HG03520 (cell line): Measurements from ENCODE around the gene RLN3.

ENCODE experiments used
- ATAC-seq: cut with Tn5 transposase; IDR thresholded peaks from one replicate; pipeline ENCODE4 v1.9.1; 2021; ENCODE audit warnings: mild to moderate bottlenecking, moderate library complexity; ENCODE audit not compliant: unreplicated experiment

The RLN3 gene, protein sequence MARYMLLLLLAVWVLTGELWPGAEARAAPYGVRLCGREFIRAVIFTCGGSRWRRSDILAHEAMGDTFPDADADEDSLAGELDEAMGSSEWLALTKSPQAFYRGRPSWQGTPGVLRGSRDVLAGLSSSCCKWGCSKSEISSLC

DNA sequence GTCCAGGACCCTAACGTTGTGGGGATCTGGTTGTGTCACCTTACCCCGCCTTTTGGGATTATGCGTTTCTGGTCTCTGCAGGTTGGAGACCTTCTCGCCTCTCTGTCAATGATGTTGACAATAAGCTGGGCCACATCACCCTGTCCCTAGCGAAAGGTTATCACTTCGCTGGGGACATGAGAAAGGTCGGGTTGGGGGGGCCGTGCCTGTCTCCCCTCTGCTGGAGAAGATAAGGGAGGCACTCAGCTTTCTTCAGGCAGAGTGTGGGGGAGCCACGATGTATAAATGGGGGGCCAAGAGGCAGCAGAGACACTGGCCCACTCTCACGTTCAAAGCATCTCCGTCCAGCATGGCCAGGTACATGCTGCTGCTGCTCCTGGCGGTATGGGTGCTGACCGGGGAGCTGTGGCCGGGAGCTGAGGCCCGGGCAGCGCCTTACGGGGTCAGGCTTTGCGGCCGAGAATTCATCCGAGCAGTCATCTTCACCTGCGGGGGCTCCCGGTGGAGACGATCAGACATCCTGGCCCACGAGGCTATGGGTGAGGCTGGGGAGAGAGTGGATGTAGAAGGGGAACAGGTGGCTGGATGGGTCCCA, at the start of gene RLN3:
Gene RLN3 (plus strand): TSS at position 293 of the 595 bp plus-strand sequence. CDS start 57 bp downstream, at position 350.
- no peak for ATAC-seq

DNA sequence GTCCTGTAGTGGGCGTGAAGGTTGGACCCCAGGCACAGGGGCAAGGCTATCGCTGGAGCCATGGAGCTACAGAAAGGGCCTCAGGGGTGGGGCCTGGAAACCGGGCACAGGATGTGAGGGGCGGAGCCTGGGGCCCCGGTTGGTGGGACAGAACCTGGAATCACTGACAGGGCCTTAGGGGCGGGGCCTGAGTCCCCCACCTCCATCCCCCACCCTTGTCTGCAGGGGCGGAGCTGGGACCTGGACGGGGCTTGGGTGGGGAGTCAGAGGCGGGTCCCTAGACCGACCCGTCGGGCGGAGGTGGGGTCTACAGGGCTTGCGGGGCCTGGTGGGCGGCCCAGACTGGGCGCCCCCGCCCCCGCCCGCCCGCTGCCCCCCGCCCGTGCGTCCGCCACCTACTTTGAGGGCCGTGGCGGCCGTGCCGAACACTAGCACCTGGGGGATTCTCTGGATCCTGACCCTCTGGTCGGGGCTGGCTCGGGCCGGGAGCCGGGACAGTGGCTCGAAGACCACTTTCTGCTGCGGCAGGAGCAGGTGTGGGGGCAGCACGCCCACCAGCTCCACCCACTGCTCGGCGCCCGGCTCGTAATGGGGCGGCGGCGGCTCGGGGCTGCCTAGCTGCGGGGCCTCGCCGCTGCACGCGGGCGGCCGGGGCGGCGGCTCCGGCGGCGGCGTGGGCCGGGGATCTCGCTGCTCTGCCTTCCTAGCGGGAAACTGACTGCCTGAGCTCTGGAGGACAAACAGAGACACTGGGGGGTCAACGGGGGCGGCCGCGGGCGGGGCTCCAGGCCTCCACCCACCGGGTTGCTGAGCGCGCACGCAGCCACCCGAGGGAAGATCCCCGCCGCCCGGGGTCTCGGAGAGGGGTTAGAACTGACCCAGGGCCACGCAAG, 49.4 kb upstream of the RLN3 start:
- ATAC-seq = no peak

DNA sequence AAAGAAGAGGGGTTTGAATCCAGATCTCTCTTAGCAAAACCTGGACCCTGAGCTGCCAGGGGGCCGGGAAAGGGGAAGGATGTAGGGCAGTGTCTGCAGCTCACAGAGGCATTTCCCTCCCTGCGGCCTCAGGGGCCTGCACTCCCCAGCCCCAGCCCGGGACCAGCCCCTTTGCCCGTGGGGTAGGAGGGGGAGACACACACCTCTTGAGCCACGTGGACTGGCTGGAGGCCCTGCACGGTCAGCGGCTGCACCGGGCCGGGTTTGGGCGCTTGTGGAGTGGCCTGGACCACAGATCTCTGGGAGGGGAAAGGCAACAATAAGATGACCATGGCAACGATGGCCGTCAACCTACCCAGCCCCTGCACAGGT, 48.7 kb upstream of the RLN3 start:
- ATAC-seq = no peak

DNA sequence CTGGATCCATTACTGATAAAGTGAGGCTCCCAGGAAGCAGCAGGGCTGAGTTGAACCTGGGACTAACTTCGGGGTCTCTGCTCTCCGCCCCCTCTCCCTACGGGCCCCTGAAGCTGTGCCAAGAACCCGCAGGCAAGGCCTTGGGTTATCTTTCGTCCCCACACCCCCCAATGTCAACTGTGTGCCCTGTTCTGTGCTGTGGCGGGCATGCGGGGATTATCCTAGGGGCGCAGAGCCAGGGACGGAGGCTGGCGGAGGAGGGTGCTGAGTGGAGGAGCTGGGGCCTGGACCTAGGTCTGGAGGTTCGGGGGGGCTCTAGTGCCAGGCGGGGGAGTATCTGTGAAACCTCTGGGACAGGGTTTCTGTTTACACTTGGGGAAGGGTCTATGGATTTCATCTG, 48.3 kb upstream of the RLN3 start:
- ATAC-seq = no peak

DNA sequence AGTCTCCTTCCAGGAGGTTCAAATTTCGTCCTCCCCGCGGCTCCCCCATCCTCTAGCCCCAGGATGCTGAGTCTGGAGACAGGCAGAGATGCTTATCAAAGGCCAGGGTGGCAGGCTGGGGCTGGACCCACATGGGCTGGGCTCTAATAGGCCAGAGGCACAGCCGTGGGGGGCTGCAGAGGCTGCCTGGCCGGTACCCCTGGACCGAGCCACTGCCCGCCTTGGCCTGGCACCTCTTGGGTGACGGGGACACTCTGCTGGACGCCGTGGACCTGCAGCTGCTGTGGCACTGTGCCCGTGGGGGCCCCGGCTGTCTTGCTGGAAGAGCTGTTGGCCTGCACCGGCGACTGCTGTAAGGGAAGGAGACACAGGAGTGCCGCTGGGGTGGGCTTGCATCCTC, 47.6 kb upstream of the RLN3 start:
- no peak for ATAC-seq

DNA sequence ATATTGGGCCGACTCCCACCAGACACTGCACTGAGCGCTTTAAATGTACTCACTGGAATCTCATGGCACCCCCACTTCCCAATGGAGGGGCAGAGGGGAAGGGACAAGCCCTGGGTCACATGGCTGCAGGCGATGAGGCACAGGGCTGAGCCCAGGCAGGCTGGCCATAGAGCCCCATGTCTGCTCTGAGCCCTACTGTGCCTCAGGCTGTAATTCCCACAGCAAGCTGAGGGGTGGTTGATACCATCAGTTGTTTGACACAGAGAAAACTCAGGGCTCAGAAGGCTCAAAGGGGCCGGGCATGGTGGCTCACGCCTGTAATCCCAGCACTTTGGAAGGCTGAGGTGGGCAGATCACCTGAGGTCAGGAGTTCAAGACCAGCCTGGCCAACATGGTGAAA, 46.9 kb upstream of the RLN3 start:
- ATAC-seq = no peak

DNA sequence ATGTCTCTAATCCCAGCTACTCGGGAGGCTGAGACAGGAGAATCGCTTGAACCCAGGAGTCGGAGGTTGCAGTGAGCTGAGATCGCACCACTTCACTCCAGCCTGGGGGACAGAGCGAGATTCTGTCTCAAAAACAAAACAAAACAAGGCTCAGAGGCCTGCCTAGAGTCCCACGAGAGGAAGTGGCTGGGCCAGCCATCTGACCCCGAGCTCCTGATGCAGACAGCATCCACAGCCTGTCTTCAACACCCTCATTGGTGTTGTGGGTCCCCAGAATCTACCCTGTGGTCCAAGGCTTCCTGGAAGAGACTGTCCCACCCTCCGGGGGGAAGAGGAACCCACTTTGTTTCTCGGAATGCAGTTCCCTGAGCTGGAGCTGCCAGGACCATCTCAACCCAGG, 46.5 kb upstream of the RLN3 start:
- no peak for ATAC-seq

DNA sequence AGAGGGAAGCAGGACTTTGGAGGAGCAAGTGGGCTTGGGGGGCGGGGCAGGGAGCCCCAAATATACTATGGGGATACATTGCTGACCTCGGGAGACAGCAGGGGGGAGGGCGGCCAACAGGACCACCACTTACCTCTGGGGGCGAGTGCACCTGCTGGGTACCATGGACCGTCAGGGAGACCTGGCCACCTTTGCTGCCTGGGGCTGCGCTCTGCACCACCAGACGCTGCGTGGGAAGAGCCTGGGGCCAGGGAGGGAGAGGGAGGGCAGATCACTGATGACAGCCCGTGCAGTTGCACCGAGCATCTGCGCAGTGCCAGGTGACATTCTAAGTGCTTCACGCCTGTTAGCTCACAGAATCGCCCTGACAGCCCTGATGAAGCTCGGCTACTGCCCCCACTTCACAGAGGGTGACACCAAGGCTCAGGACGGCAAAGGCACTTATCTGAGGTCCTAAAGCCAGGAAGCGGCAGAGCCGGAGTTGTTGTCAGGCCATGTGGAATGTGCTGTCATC, 45.9 kb upstream of the RLN3 start:
- ATAC-seq = no peak

DNA sequence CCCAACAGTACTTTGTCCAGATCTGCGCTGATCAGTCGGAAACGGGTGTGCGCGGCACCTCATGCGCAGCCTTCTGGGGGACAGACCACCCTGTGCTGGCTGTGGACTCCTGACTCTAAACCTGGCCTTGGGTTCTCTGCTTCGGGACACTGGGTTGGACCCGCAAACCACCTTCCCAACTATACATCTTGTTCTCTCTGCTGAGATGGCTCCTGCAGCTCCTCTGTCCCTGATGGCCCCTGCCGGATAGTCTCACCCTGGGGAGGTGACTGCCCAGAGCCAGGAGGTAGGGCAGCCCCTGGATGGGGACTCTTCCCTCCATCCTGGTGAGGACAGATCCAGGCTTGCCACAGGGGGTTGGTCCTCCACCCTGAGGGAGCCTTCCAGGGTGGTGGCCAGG, 45.2 kb upstream of the RLN3 start:
- no peak for ATAC-seq

DNA sequence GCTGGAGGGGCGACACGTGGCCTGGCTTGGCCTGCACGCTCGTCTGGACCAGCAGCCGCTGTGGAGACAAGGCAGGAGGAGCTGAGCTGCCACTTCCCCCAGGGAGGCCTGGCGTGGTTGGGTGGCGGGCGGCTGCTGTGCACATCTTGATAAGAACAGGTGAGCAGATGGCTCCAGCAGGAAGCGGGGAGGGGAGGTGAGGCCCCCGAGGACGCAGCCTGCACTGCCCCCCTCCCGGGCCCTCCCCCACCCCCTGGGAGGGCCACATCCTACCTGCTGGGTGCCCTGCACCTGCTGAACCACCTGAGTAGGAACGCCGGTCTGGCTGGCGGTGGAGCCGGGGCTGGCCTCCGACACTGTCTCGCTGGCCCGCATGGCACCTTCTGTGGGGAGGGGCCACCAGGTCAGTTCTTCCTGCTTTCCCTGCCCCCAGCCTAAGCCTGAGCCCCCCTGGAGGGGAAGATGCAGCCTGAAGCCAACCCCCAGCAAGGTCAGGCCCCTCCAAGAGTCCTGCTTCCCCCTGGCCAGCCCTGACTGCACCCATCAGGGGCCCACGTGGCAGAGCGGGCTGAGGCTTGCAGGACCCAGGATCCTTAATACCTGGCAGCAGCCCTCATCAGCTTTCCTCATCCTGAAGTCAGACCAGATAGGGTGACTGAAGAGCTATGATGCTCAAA, 44.6 kb upstream of the RLN3 start:
- no peak for ATAC-seq

DNA sequence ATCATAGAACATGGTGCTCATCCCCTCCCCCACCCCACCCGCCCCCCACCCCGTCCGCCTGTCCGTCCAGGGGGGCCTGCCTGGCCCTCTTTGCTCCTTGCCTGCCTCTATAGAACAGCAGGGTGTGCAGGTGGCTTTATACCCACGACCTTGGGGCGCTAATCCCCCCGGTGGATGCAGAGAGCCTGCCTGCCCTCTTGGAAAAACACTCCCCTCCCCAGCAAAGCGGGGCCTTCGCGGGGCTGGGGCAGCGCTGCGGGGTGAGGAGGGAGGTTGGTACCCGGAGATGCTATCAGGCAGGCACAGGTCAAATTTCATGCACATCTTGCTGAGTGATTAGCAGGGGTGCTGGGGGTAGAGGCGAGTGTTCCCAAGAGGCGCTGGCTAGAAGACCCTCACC, 43.8 kb upstream of the RLN3 start:
- no peak for ATAC-seq

DNA sequence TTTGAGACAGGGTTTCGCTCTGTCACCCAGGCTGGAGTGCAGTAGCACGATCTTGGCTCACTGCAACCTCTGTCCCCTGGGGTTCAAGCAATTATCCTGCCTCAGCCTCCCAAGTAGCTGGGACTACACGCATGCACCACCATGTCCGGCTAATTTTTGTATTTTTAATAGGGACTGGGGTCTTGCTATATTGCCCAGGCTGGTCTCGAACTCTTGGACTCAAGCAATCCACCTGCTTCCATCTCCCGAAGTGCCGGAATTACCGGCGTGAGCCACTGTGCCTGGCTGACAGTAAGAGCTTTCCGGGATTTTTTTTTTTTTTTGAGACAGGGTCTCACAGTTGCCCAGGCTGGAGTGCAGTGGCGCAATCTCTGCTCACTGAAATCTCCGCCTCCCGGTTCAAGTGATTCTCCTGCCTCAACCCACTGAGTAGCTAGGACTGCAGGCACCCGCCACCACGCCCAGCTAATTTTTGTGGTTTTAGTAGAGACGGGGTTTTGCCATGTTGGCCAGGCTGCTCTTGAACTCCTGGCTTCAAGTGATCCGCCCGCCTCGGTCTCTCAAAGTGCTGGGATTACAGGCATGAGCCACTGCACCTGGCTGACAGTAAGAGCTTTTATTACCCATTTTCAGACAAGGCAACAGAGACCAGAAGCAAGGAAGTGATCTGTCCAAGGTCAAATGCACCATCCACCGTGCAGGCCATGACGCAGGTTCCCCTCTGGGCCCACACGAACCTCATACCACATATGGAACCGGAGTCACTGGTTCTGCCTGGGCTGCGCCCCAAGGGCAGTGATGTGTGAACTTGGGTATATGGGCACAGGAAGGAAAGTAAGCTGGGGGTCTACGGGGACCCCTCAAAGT, 42.8 kb upstream of the RLN3 start:
- ATAC-seq = no peak

DNA sequence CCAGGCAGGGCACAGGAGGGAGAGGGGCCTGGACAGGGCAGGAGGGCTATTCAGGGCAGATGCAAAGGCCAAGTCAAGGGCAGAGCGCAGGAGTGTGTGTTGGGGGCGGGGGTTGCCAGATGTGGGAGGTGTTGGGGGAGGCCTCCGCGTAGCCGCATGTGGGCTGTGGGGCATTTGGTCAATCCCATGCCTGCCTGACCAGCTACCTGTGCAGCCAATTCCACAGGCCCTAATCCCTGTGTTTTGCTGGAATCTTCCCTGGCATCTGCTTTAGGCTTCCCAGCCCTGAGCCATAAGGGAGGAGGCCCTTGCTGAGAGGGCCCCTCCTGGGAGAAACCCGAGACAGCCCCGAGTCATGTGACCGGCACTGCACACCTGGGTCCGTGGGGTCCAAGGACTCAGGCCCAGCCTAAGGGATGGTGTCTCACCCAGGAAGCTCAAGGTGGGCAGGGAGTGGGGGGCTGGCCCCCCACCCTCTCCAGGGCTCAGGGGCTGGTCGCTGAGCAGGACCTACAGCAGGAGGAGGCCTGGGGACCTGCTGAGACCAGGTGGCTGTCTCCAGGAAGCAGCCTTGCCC, 42.1 kb upstream of the RLN3 start:
- no peak for ATAC-seq

DNA sequence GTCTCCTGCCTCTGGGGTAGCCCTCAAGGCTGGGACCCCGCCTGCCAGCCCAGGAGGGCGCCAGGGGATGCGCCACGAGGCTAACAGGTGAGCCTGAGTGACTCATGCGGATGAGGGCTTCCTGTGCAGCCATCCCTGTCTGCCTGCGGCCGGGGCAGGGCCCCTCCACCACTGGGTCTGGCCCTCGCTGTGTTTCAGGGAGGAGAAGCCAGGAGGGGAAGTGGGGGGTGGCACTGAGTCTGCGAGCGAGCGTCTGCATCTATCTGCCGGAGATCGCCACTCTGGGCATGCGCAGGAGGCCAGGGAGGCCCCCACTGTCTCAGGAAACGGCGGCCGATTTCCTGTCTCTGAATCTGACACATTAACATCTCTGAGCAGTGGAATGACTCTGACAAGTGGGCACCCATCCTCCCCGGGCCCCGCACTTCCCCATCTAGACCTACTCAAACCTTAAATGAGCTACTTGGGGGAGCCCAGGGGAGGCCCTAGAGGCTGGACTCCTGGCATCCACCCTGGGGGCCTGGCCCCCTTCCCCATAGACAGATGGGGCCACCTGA, 41.5 kb upstream of the RLN3 start:
- ATAC-seq = no peak

DNA sequence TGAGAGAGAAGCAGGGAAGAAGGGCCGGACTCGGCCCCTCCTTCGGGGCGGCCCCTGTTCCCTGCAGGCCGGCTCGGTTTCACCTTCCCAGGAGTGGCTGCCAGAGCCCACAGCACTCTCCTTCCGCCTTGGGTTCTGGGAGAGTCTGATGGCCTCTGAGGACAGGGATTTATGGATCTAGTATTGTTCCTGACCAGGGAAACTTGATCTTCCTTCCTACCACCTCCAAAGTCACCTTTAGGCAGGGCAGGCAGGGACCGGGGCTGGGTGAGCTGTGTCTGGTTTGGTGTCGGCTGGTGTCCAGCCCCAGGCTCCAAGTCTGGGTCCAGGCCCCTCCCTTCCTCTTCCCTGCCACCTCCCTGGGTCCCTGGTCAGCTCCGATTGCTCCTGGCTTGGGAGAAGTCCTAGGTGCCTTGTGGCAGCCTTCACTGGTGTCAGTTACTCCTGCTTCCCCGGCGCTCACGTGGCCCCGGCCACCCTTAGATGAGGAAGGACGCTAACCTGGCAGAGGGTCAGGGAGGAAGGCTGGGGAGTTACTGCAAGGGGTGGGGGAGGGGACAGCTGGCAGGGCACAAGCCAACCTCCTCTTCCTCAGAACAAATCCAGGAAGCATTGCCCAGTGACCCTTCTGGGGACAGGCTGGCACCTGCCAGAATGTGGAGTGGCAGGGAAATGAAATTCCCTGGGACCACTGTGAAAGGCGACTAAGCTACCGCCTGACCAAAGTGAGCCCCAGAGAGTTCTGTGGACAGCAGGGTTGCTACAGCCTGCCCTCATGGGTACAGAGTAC, 40.7 kb upstream of the RLN3 start:
- ATAC-seq = no peak

DNA sequence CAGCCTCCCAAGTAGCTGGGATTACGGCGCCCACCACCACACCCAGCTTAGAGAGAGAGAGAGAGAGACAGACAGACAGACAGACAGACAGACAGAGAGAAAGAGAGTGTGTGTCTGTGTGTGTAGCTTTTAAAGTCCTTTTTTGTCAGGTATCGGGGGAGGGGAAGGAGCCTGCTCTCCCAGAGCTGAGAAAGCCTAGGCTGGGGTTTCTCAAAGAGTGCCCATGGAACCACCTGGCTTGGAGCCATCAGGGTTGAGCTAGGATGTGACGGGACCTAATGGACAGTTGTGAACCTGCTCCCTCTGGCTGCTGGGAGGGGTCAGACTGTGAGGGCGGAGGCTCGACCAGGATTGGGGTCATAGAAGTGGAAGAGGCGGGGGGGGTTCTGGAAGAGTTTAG, 38.5 kb upstream of the RLN3 start:
- ATAC-seq = no peak

DNA sequence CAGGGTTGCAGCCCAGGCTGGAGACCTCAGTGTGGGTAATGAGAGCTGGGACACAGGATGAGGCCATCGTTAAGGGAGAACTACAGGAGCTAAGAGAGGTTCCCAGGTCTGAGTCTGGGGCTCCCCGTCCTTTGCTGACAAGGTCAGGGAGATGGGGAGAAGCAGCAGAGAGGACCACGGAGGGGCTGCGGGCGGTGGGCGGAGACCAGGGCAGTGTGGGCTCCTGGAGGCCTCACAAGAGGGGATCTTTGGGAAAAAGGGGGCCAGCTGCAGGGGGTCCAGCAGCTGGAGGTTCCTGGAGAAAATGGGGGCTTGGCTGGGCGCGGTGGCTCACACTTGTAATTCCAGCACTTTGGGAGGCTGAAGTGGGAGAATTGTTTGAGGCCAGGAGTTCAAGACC, 37.9 kb upstream of the RLN3 start:
- no peak for ATAC-seq

DNA sequence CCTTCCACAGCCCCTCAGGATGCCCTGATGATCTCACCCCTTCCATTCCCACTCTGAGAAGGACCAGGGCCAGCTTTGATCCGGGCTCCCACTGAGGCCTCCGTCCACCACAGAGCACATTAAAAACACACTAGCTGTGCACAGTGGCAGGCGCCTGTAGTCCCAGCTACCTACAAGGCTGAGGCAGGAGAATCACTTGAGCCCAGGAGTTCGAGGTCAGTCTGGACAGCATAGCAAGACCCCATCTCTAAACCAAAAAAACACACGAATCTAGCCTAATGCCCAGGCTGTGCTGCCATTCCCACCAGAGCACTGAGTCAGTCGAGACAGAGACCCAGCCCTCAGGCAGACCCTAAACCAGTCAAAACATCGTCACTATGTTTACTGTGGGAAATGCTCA, 35.9 kb upstream of the RLN3 start:
- no peak for ATAC-seq
